ENCODE measurements around the gene PHF13.

GRCh38 chr1:6591222-6591621, 22.3 kb upstream of the PHF13 start:
- TF ChIP-seq CTCF (IDR thresholded peaks at IDR 0.05 in 2 of 3, conservative IDR thresholded peaks at IDR 0.05 in 1 of 3; ENCODE audit: insufficient read depth in 2 of 3, low read depth in 1 of 3, low read length in 3 of 3): no peak
- no peak for TF ChIP-seq CBX5 (IDR thresholded peaks at IDR 0.05; ENCODE audit: borderline replicate concordance, low read depth)
- TF ChIP-seq POLR2AphosphoS5 (IDR thresholded peaks at IDR 0.05; ENCODE audit: control insufficient read depth, insufficient read depth, low read depth, low read length): no peak
- no peak for TF ChIP-seq REST (IDR thresholded peaks at IDR 0.05; ENCODE audit: borderline replicate concordance)
- no peak for TF ChIP-seq REST (CRISPR knock-in tag; IDR thresholded peaks at IDR 0.05; ENCODE audit: low read depth)
- TF ChIP-seq CREM (IDR thresholded peaks at IDR 0.05; ENCODE audit: low read depth): no peak
- TF ChIP-seq MLX (CRISPR knock-in tag; conservative IDR thresholded peaks at IDR 0.05): no peak
- TF ChIP-seq EZH2 (IDR thresholded peaks at IDR 0.05; ENCODE audit: borderline replicate concordance, low read depth, low read length): no peak
- TF ChIP-seq RBFOX2 (IDR thresholded peaks at IDR 0.05; ENCODE audit: low read depth, low read length): peak; percentile 60; the same call in 1 of the 2 replicates
- TF ChIP-seq NFIC (IDR thresholded peaks at IDR 0.05): no peak
- TF ChIP-seq CREB5 (CRISPR knock-in tag; IDR thresholded peaks at IDR 0.05): no peak
- no peak for TF ChIP-seq CBX3 (IDR thresholded peaks at IDR 0.05; ENCODE audit: borderline replicate concordance in 1 of 2, low read length in 2 of 2)
- TF ChIP-seq SMC3 (conservative IDR thresholded peaks at IDR 0.05; ENCODE audit: insufficient read depth, low read depth, low read length): no peak
- no peak for TF ChIP-seq FOS (IDR thresholded peaks at IDR 0.05; ENCODE audit: extremely low read depth, insufficient read length)
- no peak for TF ChIP-seq E2F3 (CRISPR knock-in tag; IDR thresholded peaks at IDR 0.05)

Measured in K562 (cell line).